Motor neuron (in vitro differentiated cells): ENCODE results near the gene PRKX. TPM values are rescaled to one million over a fixed set of nuclear protein-coding genes. Genes with fewer than 3 reads are reported as not detected.
"Not testable (repeated sequence)": the region's sequence is repeated elsewhere in the genome, so short reads cannot be mapped to it uniquely, and the experiment has no call there.

Experiments used
- ATAC-seq, 8 experiments: fragments of 200-7000 bp; cut with Tn5 transposase; replicated peaks in 6 of 8; 2 replicates each; pipeline ENCODE4 v1.8.0; 2021; ENCODE audit warnings: mild to moderate bottlenecking in 8 of 8, moderate library complexity in 8 of 8
- H3K27ac ChIP-seq, 2 donors: fragments of 250-450 bp; sonication (Bioruptor Pico); 2 replicates each; pipeline ENCODE4 v1.9.0; 2021; ENCODE audit warnings: antibody characterized with exemption in 2 of 2, mild to moderate bottlenecking in 2 of 2, moderate library complexity in 1 of 2
- H3K4me1 ChIP-seq, 2 donors: fragments of 250-450 bp; sonication (Bioruptor Pico); replicated peaks in 1 of 2; 2 replicates each; pipeline ENCODE4 v1.6.1; 2021; ENCODE audit warnings: antibody characterized with exemption in 2 of 2, mild to moderate bottlenecking in 2 of 2, moderate library complexity in 1 of 2
- H3K4me3 ChIP-seq, 5 donors: fragments of 250-450 bp; sonication (Bioruptor Pico); 2 replicates each; pipeline ENCODE4 v1.9.0; 2021; ENCODE audit warnings: antibody characterized with exemption in 5 of 5, mild to moderate bottlenecking in 5 of 5, moderate library complexity in 4 of 5
- WGBS, 10 experiments: fragments of 450-650 bp; shearing (Covaris generic); methylation state at CpG; one replicate each; pipeline ENCODE4 v1.0.0; 2022; 5-methylcytosine and 5-hydroxymethylcytosine counted together
- in situ Hi-C, 9 experiments: fragments of 400-800 bp; cut with MboI; loops; one replicate each; pipeline ENCODE4 v1.15.0; 2021; ENCODE audit warnings: low sequenced_read_pairs in 9 of 9, low pct_unique_long_range_greater_than_20kb in 2 of 9; ENCODE audit not compliant: unreplicated experiment in 9 of 9
- total RNA-seq, 8 experiments: library from RNA; unstranded; fragments of 300-600 nt; gene quantifications; 2 replicates each; pipeline versions ENCODE4 v1.2.3 to v1.2.4, GENCODE V29; 2022

PRKX gene
- total RNA-seq, 8 experiments from 2014 or later, result 7.8 to 25.0 (median 10.4) TPM

- Histone ChIP-seq H3K4me1 (no peaks in the 10 kb centered on the region), H3K27ac (no peak overlapping the region), H3K4me3 (no peak overlapping the region)
- in situ Hi-C loops, result no loop called here
- no peak for ATAC-seq
- 83 to 100% (median 100%) methylated on average over 1 of the region's 6 CpGs; no CpG with 5 or more reads in 7 of the 10 experiments for WGBS, 10 experiments
These were observed 92.0 kb downstream of the PRKX start for GRCh38 chrX:3621414-3621813.

GRCh38 chrX:3611744-3612143, 101.7 kb downstream of the PRKX start:
- H3K4me1 ChIP-seq, H3K27ac ChIP-seq, in situ Hi-C loops, H3K4me3 ChIP-seq, ATAC-seq: not testable (repeated sequence)
- whole genome bisulfite sequencing, 10 experiments, result 92% methylated on average over 2 of the region's 6 CpGs; no CpG with 5 or more reads in 9 of the 10 experiments

GRCh38 chrX:3609810-3610209, 103.6 kb downstream of the PRKX start:
- Histone ChIP-seq H3K27ac (no peak overlapping the region), H3K4me1 (no peaks in the 10 kb centered on the region), H3K4me3 (no peak overlapping the region)
- in situ Hi-C loops, result no loop called here
- 0 to 100% (median 65%) methylated on average over 1 to 4 of the region's 4 CpGs; no CpG with 5 or more reads in 6 of the 10 experiments for WGBS, 10 experiments
- peak in 1 of 8 experiments; percentile 35 for ATAC-seq

GRCh38 chrX:3603026-3603661, 110.3 kb downstream of the PRKX start:
- 60 to 100% (median 88%) methylated on average over 1 to 7 of the region's 10 CpGs; no CpG with 5 or more reads in 6 of the 10 experiments for WGBS, 10 experiments
- Histone ChIP-seq H3K4me3 (no peak overlapping the region), H3K27ac (no peak overlapping the region), H3K4me1 (no peaks in the 10 kb centered on the region)
- in situ Hi-C loops, result no loop called here
- no peak for ATAC-seq

- Histone ChIP-seq H3K27ac (no peak overlapping the region), H3K4me1 (no peaks in the 10 kb centered on the region), H3K4me3 (no peak overlapping the region)
- ATAC-seq, result peak in 5 of 8 experiments; percentile 46 to 74 (median 72)
- 4 to 69% (median 48%) methylated on average over 2 to 7 of the region's 7 CpGs; no CpG with 5 or more reads in 3 of the 10 experiments for WGBS, 10 experiments
- in situ Hi-C loops, result no loop called here
These were observed 113.5 kb downstream of the PRKX start for GRCh38 chrX:3599802-3600430.

- Histone ChIP-seq H3K4me1 (no peaks in the 10 kb centered on the region), H3K4me3 (no peak overlapping the region), H3K27ac (no peak overlapping the region)
- WGBS, 10 experiments, result 0 to 95% (median 7%) methylated on average over 1 to 4 of the region's 6 CpGs; no CpG with 5 or more reads in 5 of the 10 experiments
- no peak for ATAC-seq
- in situ Hi-C loops, result no loop called here
These were observed 114.7 kb downstream of the PRKX start for GRCh38 chrX:3598709-3599108.

GRCh38 chrX:3598046-3598605, 115.3 kb downstream of the PRKX start:
- no peak for ATAC-seq
- H3K4me3 ChIP-seq, result no peak overlapping the region
- in situ Hi-C loops, result no loop called here
- no peaks in the 10 kb centered on the region for H3K4me1 ChIP-seq
- no peak overlapping the region for H3K27ac ChIP-seq
- 94 to 100% methylated on average over 2 to 3 of the region's 3 CpGs; no CpG with 5 or more reads in 8 of the 10 experiments for WGBS, 10 experiments

- ATAC-seq, result peak in 3 of 8 experiments; percentile 42 to 49 (median 48)
- Histone ChIP-seq H3K4me3 (no peak overlapping the region), H3K27ac (no peak overlapping the region), H3K4me1 (peaks cover 0 to 4% of the 10 kb centered on the region in 2 donors)
- in situ Hi-C loops, result no loop called here
- WGBS, 10 experiments, result 0 to 100% (median 38%) methylated on average over 1 to 9 of the region's 12 CpGs; no CpG with 5 or more reads in 4 of the 10 experiments
These were observed 121.3 kb downstream of the PRKX start for GRCh38 chrX:3592184-3592583.

GRCh38 chrX:3589474-3589873, 124.0 kb downstream of the PRKX start:
- in situ Hi-C loops, result no loop called here
- 20 to 100% (median 79%) methylated on average over 1 to 8 of the region's 8 CpGs; no CpG with 5 or more reads in 3 of the 10 experiments for WGBS, 10 experiments
- Histone ChIP-seq H3K4me3 (no peak overlapping the region), H3K27ac (no peak overlapping the region), H3K4me1 (peaks cover 0 to 4% of the 10 kb centered on the region in 2 donors)
- ATAC-seq, result no peak

GRCh38 chrX:3585719-3586118, 127.7 kb downstream of the PRKX start:
- H3K27ac ChIP-seq, result no peak overlapping the region
- H3K4me1 ChIP-seq, result no peaks in the 10 kb centered on the region
- no peak for ATAC-seq
- in situ Hi-C loops, result no loop called here
- no peak overlapping the region for H3K4me3 ChIP-seq
- WGBS, 10 experiments, result 0 to 100% (median 73%) methylated on average over 1 to 3 of the region's 3 CpGs; no CpG with 5 or more reads in 3 of the 10 experiments

- ATAC-seq, result no peak
These were observed 128.9 kb downstream of the PRKX start for GRCh38 chrX:3584415-3584996.

GRCh38 chrX:3582451-3582850, 131.0 kb downstream of the PRKX start:
- Histone ChIP-seq H3K4me1 (no peaks in the 10 kb centered on the region), H3K4me3 (no peak overlapping the region), H3K27ac (no peak overlapping the region)
- in situ Hi-C loops, result no loop called here
- no peak for ATAC-seq

More at GRCh38 chrX:3584415-3584996, 128.9 kb downstream of the PRKX start:
- in situ Hi-C loops, result no loop called here
- 0 to 100% (median 89%) methylated on average over 1 to 6 of the region's 10 CpGs; no CpG with 5 or more reads in 4 of the 10 experiments for WGBS, 10 experiments
- H3K4me1 ChIP-seq, result no peaks in the 10 kb centered on the region
- no peak overlapping the region for H3K4me3 ChIP-seq
- no peak overlapping the region for H3K27ac ChIP-seq

- H3K4me1 ChIP-seq, result no peaks in the 10 kb centered on the region
- no peak for ATAC-seq
- H3K4me3 ChIP-seq, result no peak overlapping the region
- H3K27ac ChIP-seq, result no peak overlapping the region
- in situ Hi-C loops, result no loop called here
- WGBS, 10 experiments, result 35 to 83% (median 60%) methylated on average over 1 to 2 of the region's 2 CpGs; no CpG with 5 or more reads in 5 of the 10 experiments
These were observed 131.8 kb downstream of the PRKX start for GRCh38 chrX:3581609-3582108.
